Stimulated activated CD4-positive, alpha-beta T cell treated with anti-CD3 and anti-CD28 coated beads, Interleukin-12 subunit alpha, Interleukin-12 subunit beta, amount 100 ng/mL, for 4 hours (primary cell): Measurements from ENCODE around the gene CIAO3.
"Not testable (repeated sequence)": the region's sequence is repeated elsewhere in the genome, so short reads cannot be mapped to it uniquely, and the experiment has no call there.

Experiments used
- DNase-seq: peaks from one replicate; pipeline ENCODE4 v3.0.0-alpha.2; 2020

Gene CIAO3

DNA sequence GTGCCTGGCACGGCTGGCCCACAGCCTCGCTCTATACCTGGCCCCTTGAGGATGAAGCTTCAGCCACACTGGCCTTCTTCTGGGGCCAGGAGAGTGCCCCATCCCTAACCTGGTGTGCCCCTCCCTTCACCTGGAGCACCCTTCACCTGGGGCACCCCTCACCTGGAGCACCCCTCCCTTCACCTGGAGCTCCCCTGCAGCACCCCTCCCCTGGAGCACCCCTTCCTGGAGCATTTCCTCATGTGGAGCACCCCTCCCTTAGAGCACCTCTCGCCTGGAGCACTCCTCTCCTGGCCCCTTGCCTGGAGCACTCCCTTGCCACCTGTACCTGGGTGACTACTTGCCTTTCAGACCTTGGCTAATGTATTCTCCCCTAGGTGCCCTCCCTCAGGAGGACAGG, 32.8 kb downstream of the CIAO3 start:
- DNase-seq, result no peak

- DNase-seq, result no peak
Observed at GRCh38 chr16:707062-707538, 33.7 kb downstream of the CIAO3 start.

DNA sequence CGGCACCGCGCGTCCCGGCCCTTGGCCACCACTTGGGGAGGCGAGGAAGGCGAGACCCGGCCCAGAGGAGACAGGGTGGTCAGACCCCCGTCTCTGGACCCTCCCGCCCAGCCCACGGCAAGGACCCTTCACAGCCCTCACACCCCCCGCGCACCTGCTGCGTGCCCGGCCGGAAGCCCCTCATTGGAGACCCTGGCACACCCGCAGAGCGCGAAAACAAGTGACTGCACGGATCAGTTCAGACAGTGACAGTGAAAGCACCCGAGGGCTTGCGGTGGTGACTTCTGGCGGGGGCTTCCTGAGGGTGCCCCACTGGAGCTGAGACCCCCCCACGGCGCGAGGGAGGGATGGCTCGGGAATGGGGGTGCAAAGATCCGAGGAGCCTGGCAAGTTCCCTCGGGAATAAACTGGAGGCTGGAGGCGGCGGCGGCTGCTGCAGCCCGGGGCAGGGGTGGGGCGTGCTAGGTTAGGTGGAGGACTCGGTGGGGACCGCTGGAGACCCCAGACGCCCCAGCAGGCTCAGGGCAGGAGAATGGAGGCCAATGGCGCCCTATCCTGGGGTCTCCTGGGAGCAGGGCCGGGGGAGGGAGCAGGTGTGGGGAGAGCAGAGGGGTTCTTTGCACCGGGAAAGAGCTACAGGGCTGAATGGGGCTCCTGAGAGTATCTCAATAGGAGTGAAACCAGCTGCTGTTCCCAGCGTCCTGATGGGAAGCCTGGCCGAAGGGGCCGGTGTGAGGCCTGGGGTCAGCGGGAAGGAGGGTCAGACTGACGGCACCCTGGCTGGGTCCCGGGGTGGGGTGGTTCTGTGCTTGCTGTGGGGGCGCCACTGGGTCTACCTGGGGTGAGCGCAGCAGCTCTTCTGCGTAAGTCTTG, 34.4 kb downstream of the CIAO3 start:
- DNase-seq, result no peak

DNA sequence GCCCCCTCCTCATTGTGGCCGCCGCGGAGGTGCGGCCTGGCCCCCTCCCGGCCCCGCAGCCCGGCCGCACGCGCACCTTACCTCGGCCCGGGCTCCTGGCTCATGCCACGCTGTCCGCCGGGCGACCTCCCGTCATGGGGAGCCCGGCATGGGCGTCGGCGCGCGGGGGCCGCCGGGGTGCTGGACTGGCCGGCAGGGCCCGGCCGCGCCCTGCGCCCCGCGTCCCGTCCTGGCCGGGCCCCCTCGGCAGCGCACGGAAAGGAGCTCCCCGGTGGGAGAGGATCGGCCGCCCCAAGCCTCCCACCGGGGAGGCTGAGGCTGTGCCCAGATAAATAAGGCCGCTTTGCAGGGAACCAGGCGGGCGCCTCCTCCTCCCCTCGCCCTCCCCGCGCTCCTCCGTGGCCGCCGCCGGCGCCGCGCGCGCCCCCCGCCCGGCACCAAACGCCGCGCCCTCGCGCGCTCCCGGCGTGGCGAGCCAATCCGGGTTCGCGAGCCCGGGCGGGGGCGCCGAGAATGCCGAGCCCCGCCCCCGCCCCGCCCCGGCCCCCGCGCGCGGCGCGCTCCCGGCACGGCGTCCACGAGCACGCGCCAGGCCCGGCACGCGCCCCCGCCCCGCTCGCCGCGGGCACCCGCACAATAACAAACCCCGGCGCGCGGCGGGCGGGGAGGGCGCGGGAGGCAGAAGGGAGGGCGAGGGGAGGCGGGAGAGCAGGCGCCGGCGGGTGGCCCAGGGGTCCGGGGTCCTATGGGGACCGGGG, 35.2 kb downstream of the CIAO3 start, which contains the start of gene FBXL16:
Gene FBXL16, minus strand, starts transcription at position 371 of the 758 bp plus-strand sequence. CDS start 8,396 bp downstream, outside the sequence.
- no peak for DNase-seq

DNA sequence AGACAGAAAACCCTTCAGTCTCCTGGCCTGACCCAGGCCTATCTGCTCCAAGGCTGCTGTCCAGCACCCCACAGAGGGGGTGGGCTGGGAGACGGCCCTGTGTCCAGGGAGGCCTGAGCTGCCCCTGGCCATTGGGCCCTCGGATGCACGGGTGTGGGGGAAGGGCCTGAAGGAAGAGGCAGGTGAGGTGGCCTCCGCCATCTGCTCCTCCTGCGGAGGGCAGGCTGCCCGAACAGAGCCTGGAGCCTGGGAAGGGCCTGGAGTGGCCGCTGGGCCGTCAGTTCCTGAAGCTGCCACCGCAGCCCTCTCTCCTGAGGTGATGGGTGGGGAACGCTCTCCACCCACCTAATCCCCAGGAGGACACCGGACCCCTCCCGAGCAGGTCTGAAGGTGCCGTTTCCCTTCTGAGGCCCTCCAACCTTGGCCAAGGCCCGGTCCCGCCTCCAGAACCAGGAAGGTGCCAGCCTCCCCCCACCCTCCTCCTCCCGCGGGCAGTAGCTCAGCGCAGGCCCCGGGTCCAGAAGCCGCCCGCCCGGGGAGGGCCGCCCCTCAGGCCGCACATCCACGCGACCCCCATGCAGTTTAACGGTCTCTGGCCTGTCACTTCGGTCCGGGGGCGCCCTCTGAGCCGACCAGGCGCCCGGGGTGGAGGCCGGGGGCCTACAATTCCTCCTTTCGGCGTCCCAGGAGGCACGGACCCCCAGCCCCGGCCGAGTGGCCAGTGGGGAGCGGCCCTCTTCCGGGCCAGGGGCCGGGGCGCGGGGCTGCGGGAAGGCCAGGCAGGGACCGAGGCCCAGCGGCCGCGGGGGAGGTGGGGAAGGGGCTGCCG, 36.0 kb downstream of the CIAO3 start:
- DNase-seq, result no peak

DNA sequence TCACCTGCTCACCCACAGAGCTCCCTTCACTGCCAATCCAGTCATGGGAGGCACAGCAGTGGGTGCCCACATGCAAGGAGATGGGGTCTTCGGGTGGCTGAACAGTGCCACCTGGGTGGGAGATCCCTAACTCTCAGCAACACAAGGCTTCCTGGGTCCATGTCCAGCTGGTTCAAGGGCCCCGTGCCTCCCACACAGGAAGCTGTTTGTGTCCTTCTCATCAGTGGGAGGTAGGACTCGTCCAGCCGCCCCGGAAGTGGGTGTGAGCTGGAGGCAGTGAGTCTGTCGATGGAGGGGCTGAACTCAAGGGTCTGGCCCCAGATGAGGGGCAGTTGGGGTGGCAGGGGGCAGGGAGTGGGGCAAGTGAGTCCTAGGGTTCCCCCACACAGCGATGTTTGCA, 36.8 kb downstream of the CIAO3 start:
- no peak for DNase-seq

DNA sequence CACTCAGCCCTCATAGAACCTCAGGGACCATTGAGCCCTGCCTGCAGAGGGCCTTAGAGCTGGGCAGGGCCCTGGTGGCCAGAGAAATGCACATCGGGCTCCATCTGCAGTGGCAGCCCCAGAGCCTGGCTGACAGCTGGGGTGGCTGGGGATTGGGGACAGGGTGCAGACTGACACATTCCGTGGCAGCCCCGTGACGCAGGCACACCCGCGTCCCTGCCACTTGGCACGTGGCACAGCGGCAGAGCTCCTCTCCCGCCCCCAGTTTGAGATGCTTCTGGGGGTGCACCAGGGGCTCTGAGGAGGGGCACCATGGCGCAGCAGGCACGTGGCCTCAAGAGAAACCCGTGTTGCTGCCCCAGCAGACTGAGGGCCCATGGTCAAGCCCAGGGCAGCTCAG, 37.4 kb downstream of the CIAO3 start:
- DNase-seq, result no peak

DNA sequence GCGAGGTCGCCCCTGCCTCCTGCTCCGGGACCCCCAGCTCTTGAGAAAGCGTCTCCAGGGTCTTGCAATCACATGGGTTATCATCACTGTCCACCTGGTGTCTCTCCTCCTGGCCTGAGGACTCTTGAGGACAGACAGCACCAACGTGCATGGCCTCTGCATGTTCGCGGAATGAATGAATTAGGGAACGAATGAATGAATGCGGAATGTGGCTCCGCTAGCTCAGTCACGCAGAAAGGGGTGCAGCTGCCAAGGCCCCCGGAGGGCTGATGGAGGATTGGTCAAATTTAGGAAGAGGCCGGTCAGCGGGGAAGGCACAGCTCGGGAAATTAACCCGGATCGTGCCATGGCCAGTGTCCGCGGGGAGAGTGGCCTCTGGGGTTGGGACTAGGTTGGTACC, 38.5 kb downstream of the CIAO3 start:
- DNase-seq, result no peak

- peak; percentile 53 for DNase-seq
Observed at GRCh38 chr16:700684-701584, 39.9 kb downstream of the CIAO3 start.

DNA sequence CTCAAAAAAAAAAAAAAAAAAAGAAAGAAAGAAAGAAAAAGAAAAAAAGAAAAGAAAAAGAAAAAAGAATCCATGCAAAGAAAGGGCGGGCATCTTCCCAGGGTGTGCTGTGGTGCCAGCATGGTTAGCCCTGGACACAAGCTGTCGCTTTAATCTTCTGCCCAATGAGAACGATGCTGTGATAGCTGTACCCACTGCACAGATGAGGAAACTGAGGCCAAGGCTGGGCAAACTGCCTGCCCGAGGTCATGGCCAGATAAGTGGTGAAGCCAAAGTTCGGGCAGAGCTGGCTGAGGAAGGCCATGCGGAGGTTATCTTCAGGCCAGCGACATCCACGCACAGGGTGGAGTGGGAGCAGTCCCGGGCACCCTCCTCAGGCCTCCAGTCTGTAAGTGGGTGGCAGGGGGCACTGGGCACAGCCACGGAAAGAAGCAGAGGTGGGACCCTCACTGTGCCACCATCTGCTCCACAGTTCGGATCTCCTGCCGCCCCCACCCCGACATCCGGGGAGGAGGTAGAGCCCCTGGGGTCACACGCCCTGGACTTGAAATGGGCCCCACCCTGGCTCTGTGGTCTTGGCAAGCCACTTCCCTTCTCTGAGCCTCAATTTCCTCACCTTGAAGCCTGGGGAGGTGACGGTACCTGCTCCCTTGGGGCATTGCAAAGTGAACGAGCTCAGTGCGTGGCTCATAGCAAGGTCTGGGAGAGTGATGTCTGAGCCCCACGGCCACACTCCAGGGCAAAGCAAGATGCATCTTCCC, 41.7 kb downstream of the CIAO3 start:
- no peak for DNase-seq

DNA sequence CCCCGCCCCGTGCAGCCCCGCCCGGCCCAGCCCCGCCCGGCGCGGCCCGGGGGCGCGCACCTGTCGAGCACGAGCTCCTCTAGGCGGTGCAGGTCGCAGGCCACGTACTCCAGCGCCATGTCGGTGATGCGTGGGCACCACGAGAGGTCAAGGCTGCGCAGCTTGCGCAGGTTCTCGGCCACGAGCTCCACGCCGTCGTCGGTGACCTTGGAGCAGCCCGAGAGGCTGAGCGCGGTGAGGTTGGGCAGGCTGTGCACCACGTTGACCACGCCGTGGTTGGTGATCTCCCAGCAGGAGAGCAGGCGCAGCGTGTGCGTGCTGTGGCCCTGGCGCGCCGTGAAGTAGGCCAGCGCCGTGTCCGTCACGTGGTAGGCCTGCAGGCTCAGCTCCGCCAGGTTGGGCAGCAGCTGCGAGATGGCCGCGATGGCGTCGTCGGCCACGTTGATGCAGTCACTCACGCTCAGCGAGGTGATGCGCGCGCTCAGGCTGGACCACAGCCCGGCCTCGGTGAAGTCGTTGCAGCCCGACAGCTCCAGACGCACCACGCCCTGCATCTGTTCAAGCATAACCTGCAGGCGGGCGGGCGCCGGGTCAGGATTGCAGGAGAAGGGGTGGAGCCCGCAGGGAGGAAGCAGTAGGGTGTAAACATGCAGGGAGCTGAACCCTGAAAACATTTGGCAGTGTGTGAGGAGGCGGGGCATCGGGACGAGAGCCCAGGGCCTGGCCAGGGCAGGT, 45.3 kb downstream of the CIAO3 start:
- peak; percentile 66 for DNase-seq

DNA sequence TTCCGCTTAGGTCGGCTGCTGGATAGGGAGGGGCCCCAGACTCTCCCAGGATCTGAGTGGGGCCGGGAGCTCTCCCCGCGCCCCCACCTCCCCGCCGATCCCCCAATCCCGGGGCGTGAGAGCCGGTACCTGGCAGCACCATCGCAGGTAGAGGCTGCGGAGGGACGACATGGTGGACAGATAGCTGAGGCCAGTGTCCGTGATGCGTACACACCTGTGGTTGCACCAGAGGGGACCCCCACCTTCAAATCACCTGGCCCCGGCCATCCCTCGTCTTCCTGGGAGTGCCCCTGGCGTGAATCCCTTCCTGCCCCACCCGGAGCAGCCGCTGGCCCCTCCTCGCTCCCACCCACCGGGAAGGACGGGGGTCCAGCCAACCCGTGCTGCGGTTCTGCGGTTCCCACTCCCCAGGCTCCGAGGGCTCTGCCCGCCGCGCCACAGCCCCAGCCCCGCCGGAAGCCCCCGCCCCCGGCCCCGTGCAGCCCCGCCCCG, 45.9 kb downstream of the CIAO3 start:
- no peak for DNase-seq

- no peak for DNase-seq
Observed at GRCh38 chr16:694187-694862, 46.5 kb downstream of the CIAO3 start.

GRCh38 chr16:693766-694165, 47.0 kb downstream of the CIAO3 start:
- no peak for DNase-seq

DNA sequence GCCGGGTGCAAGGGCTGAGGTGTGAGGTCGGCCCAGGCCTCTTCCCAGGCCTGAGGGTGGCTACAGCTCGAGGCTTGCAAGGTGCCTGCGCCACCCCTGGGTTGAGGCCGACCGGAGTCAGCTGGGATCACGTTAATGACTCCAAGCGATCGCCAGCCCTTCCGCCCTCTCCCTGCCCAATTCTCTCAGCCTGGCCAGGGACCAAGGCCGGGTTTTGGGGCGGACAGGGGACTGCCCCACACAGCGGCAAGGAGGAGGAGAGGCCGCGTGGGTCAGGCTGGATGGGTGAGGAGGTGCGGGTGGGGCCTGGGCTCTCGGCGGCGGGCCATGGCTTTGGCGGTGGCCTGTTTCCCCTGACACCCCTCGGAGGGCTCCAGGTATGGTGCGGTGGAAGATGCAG, 47.4 kb downstream of the CIAO3 start:
- no peak for DNase-seq

DNA sequence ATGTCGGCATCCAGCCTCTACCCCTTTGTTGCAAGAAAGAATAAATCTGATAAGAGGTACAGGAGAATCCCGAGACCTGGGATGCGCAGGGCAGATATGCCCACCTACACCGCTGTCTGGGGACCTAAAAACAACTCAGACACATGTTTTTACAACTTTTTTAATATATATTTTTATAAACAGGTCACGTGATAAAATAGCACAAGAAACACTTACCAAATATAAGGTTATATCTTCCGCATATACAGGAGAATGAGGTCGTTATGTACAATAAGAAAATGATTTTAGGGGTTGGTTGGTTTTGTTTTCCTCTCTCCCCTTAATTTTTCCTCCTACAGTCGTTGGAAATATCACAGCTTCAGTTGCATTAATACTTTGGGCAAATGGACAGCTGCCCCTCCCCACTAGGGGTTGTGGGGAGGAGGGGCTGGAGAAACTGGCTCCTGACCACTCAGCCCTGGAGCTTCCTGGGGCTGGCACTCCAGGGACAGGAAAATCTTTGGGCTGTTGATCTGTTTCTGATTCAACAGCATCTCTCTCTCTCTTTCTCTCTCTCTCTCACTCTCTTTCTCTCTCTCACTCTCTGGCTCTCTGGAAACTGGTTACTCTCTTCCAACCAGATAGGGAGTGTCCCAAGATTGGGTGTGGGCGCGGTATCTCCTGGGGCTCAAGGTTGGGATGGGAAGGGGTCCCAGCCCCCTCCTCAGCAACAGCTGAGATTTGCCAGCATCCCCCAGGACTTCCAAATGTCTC, 48.3 kb downstream of the CIAO3 start:
- no peak for DNase-seq

DNA sequence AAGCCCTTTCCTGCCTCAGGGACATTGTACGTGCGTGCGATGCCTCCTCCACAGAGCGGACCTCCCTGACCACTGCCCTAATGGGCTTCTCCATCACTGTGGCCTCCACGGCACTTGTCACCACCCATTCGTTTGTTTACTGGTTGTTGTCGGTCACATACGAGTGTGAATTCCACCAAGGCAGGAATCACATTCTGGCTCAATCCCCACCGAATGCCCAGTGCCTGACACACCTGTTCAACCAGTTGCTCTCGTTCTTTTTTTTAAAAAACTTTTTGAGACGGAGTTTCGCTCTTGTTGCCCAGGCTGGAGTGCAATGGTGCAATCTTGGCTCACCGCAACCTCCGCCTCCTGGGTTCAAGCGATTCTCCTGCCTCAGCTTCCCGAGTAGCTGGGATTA, 49.6 kb downstream of the CIAO3 start:
- not testable (repeated sequence) for DNase-seq

DNA sequence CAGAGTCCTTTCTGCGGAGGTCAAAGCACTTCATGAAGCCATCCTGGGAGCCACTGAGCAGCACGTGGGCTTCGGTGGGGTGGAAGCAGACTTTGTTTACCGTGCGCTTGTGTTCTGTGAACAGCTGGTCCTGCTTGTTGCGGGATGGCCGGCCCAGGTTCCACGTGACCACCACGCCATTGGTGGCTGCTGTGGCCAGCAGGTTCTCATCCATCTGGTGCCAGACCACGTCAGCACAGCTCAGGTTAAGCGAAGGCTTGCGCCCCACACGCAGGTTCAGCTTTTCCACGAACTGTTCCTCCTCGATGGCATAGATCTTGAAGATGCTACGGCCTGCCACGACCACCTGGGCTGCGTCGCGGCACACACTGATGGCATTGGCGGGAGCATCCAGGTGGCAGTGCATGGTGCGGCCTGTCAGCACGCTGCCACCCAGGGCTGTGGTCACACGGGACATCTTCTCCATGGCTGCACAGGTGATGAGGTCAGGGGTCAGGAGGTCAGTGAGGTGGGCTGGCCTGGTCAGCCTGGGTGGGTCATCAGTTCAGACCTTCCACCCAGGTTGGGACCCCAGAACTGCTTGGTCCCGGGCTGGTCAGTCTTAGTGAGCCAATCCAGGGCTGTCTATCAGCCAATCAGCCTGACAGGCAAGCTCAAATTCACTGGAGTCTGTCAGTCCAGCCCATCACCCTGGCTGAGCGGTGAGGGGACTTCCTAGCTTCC, 51.5 kb downstream of the CIAO3 start:
- no peak for DNase-seq
